ENCODE measurements around the gene BACH2. TPM values are rescaled to one million over a fixed set of nuclear protein-coding genes. Genes with fewer than 3 reads are reported as not detected.

The BACH2 gene
- total and polyA plus RNA-seq, 10 of the 15 experiments (the other 5 are each of a cell fraction or from before 2014, with no cell fraction given), result 0.03 to 0.28 (median 0.04) TPM; not detected in 3

- ChIA-PET RAD21 (ENCODE audit: unreplicated experiment) (no interaction called here), CTCF (no interaction called here), SMC1A (ENCODE audit: uncharacterized antibody, unreplicated experiment) (no interaction called here), POLR2A (no interaction called here)
- no peaks in the 10 kb centered on the region for H3K4me1 ChIP-seq (ENCODE audit: control insufficient read depth, insufficient read depth, low read length)
- WGBS (ENCODE audit: insufficient coverage, insufficient replicate concordance, low lambda C conversion rate, missing lambda C conversion rate), result 2% methylated on average over 2 of the region's 2 CpGs
- FAIRE-seq (no peak), DNase-seq (ENCODE audit: low read depth, low spot score) (no peak), ATAC-seq (no peak)
- H3K4me3 ChIP-seq, result no peak overlapping the region
- no peak overlapping the region for H3K4me2 ChIP-seq (ENCODE audit: control insufficient read depth, insufficient read depth)
- peaks cover 0 to 3% of the 10 kb centered on the region in 2 experiments; a peak in 1 of 4 replicates for H3K27me3 ChIP-seq (replicated peaks in 1 of 2; ENCODE audit: control insufficient read depth in 2 of 2, insufficient read depth in 2 of 2, low read length in 1 of 2)
- in situ Hi-C loops (cut with MboI), result no loop called here
- no peaks in the 10 kb centered on the region for H4K20me1 ChIP-seq (ENCODE audit: control insufficient read depth, insufficient read depth)
- H3K79me2 ChIP-seq (ENCODE audit: control insufficient read depth, insufficient read depth, low read length), result no peaks in the 10 kb centered on the region
- no peaks in the 10 kb centered on the region for H3K36me3 ChIP-seq (ENCODE audit: control insufficient read depth in 2 of 2, insufficient read depth in 2 of 2, low read length in 1 of 2)
- no peak overlapping the region for H3K27ac ChIP-seq (ENCODE audit: control insufficient read depth, insufficient read depth)
- intact Hi-C loops (cut with micrococcal nuclease; ENCODE audit: unreplicated experiment), result no loop called here
- no peaks in the 10 kb centered on the region; the same call in 2 of the 3 replicates for H3K9me3 ChIP-seq (replicated peaks; ENCODE audit: control insufficient read depth, insufficient read depth, low read length)
- H3K9ac ChIP-seq (ENCODE audit: control insufficient read depth, insufficient read depth, low read length), result no peak overlapping the region
- H2AFZ ChIP-seq (ENCODE audit: control insufficient read depth, low read depth, low read length), result no peak overlapping the region
- no TSS peak for BruUV-seq (replicated peaks)
- TF ChIP-seq, protein P1, sequence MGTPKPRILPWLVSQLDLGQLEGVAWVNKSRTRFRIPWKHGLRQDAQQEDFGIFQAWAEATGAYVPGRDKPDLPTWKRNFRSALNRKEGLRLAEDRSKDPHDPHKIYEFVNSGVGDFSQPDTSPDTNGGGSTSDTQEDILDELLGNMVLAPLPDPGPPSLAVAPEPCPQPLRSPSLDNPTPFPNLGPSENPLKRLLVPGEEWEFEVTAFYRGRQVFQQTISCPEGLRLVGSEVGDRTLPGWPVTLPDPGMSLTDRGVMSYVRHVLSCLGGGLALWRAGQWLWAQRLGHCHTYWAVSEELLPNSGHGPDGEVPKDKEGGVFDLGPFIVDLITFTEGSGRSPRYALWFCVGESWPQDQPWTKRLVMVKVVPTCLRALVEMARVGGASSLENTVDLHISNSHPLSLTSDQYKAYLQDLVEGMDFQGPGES (IDR thresholded peaks at IDR 0.05), result no peak
- TF ChIP-seq ETV6 (conservative IDR thresholded peaks at IDR 0.05 in 1 of 2, IDR thresholded peaks at IDR 0.05 in 1 of 2; ENCODE audit: borderline replicate concordance in 1 of 2, low read depth in 1 of 2), result no peak
- TF ChIP-seq RELB (IDR thresholded peaks at IDR 0.05; ENCODE audit: low read depth), result no peak
- no peak for TF ChIP-seq CHD2 (IDR thresholded peaks at IDR 0.05; ENCODE audit: borderline replicate concordance, low read depth, low read length)
- TF ChIP-seq, protein P2, sequence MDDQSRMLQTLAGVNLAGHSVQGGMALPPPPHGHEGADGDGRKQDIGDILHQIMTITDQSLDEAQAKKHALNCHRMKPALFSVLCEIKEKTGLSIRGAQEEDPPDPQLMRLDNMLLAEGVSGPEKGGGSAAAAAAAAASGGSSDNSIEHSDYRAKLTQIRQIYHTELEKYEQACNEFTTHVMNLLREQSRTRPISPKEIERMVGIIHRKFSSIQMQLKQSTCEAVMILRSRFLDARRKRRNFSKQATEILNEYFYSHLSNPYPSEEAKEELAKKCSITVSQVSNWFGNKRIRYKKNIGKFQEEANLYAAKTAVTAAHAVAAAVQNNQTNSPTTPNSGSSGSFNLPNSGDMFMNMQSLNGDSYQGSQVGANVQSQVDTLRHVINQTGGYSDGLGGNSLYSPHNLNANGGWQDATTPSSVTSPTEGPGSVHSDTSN (IDR thresholded peaks at IDR 0.05; ENCODE audit: insufficient replicate concordance, low read depth, low read length), result no peak
- TF ChIP-seq NR2C1 (IDR thresholded peaks at IDR 0.05), result no peak
- no peak for TF ChIP-seq NFYA (IDR thresholded peaks at IDR 0.05; ENCODE audit: borderline replicate concordance, low read depth, low read length)
- TF ChIP-seq MLLT1 (IDR thresholded peaks at IDR 0.05), result no peak
- TF ChIP-seq ZNF592 (IDR thresholded peaks at IDR 0.05), result no peak
- TF ChIP-seq SUPT20H (IDR thresholded peaks at IDR 0.05; ENCODE audit: borderline replicate concordance, control insufficient read depth, low read depth, low read length), result no peak
- TF ChIP-seq WRNIP1 (IDR thresholded peaks at IDR 0.05; ENCODE audit: borderline replicate concordance, low read depth, low read length), result no peak
- no peak for TF ChIP-seq HCFC1 (IDR thresholded peaks at IDR 0.05; ENCODE audit: low read length)
- TF ChIP-seq MXI1 (IDR thresholded peaks at IDR 0.05; ENCODE audit: low read depth, low read length), result no peak
Observed at GRCh38 chr6:90329386-90330077, 32.9 kb upstream of the BACH2 start.
